NCI-H2227 treated with DMSO at 0.1 percent for 48 hours (cell line): Measurements from ENCODE around the gene KRR1.
"Not testable (repeated sequence)": the region's sequence is repeated elsewhere in the genome, so short reads cannot be mapped to it uniquely, and the experiment has no call there.

ENCODE experiments used
- DNase-seq: peaks from one replicate; lab custom pipeline; 2025; lab: John Stamatoyannopoulos, UW

The KRR1 gene

GRCh38 chr12:75476071-75476470 lies 35.3 kb downstream of the KRR1 start:
- no peak for DNase-seq

- no peak for DNase-seq
Observed at GRCh38 chr12:75474116-75474515, 37.3 kb downstream of the KRR1 start.

GRCh38 chr12:75471902-75472890 lies 39.2 kb downstream of the KRR1 start:
- DNase-seq: no peak

GRCh38 chr12:75460204-75460603 lies 51.2 kb downstream of the KRR1 start:
- no peak for DNase-seq

GRCh38 chr12:75459755-75460154 lies 51.7 kb downstream of the KRR1 start:
- DNase-seq: no peak

GRCh38 chr12:75457866-75458265 lies 53.5 kb downstream of the KRR1 start:
- not testable (repeated sequence) for DNase-seq

GRCh38 chr12:75457191-75457590 lies 54.2 kb downstream of the KRR1 start:
- DNase-seq: no peak

GRCh38 chr12:75455839-75456238 lies 55.6 kb downstream of the KRR1 start:
- DNase-seq: peak; percentile 11

DNA sequence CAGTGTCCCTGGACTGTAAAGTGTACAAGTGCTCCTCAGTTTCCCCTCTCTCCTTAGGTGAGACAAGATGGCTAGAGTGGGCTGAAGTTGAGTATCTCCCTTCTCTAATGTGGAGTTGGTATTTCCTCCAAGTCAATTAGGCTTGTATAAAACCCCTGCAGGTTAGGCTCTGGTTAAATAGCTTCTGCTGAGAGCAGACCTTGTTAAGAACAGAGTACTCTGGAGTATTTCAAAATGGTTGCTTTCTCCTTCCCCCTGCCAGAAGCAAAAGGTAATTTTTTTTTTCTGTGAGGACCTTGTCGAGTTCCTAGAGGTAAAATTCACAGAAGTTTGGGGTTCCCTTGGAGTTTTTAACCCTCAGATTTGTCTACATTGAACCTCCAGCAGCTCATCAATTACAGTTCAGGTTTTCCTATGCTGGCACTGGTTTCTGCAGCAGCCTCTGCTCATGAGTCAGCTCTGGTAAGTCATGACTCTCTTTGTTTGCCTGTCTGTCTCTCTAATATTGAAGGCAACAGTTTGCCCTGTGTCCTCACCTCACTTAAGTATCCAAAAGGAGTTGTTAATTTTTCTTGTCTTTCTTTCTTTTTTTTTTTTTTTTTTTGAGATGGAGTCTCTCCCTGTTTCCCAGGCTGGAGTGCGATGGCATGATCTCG lies 58.6 kb downstream of the KRR1 start:
- no peak for DNase-seq

DNA sequence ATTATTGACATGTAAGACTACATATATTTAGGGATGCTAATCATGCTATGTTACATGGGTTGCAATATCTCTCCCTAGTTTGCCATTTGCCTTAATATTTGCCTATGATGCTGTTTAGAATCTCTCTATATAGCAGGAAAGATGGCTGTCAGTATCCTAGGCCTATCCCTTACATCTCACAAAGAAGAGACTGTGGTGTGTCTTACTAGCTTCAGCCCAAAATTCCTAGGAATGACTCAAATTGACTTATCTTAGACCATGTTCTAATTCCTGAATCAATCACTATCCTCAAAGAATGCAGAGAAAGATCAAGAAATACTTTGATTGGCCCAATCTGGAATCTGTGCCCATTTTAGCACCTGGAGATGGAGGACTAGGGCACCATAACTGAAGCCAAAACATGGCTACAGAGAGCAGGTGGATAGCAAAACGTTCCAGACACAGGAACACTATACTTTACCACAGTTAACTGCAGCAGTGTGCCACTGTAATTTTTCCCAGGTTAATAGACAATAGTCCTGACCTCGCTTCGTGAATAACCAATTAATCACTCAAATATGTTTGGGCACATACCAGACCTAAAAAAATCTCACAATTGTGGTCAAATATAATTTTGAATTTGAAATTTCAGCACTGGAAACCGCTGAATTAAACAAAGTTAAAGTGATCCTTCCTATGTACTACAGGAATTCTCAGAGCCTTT lies 63.6 kb downstream of the KRR1 start:
- DNase-seq: no peak

GRCh38 chr12:75446857-75447256 lies 64.6 kb downstream of the KRR1 start:
- no peak for DNase-seq

DNA sequence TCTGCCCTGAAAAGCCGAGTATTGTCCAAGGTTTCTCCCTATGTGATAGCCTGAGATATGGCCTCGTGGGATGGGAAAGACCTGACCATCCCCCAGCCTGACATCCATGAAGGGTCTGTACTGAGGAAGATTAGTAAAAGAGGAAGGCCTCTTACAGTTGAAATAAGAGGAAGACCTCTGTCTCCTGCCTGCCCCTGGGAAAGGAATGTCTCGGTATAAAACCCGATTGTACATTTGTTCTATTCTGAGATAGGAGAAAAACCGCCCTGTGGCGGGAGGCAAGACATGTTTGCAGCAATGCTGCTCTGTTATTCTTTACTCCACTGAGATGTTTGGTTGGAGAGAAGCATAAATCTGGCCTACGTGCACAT lies 66.3 kb downstream of the KRR1 start:
- DNase-seq: not testable (repeated sequence)

DNA sequence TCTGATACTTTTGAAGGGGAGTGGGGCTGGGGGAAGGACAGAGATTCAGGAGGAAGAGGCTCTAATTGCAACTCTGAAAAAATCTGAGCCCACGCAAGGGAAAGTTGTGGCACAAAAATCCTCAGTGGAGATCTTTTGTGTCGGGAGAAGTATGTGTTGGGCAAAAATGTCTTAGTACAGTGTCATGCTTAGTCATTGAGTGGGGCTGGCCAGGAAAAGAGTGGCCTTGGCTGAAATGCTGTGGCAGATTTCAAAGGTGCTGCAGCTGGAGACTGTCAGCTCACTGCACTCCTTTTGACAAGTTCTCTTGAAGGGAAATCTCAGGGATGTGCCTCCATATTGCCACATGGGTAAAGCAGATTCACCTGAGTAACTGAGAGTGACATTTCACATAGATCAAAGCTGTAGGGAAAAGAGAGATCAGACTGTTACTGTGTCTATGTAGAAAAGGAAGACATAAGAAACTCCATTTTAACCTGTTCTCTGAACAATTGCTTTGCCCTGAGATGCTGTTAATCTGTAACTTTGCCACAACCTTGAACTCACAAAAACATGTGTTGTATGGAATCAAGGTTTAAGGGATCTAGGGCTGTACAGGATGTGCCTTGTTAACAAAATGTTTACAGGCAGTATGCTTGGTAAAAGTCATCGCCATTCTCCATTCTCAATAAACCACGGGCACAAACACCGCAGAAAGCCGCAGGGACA lies 66.8 kb downstream of the KRR1 start:
- DNase-seq: no peak

DNA sequence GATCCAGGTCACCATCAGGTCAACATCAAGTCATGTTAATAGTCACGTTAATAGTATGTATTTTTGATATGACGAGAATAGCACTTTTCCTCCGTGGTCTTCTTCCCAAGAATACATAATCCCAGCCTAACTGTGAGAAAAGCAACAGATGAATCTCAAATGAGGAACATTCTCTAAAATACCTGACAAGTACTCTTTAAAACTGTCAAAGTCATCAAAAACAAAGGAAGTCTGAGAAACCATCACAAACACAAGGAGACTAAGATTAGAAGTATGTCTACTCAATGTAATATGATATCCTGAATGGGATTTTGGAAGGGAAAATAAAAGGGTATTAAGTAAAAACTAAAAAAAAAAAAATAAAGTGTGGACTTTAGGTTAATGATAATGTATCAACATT lies 67.7 kb downstream of the KRR1 start:
- DNase-seq: no peak

GRCh38 chr12:75442454-75442853 lies 69.0 kb downstream of the KRR1 start:
- DNase-seq: not testable (repeated sequence)

- not testable (repeated sequence) for DNase-seq
Observed at GRCh38 chr12:75441687-75442449, 69.5 kb downstream of the KRR1 start.
